ENCODE measurements around the gene IQGAP1.
"Not testable (repeated sequence)": the region's sequence is repeated elsewhere in the genome, so short reads cannot be mapped to it uniquely, and the experiment has no call there.

The IQGAP1 gene

GRCh38 chr15:90387534-90388461 lies at the start of gene IQGAP1:
Gene IQGAP1, plus strand, starts transcription at chr15:90388242. Its CDS starts 100 bp downstream, at chr15:90388342.
- DNase-seq, result peak; percentile 96

GRCh38 chr15:90338532-90338931 lies 49.5 kb upstream of the IQGAP1 start:
- DNase-seq, result no peak

- DNase-seq, result no peak
These were observed 47.7 kb upstream of the IQGAP1 start for GRCh38 chr15:90340345-90340744.

GRCh38 chr15:90343302-90343790 lies 44.7 kb upstream of the IQGAP1 start:
- DNase-seq, result peak; percentile 74

GRCh38 chr15:90344662-90345061 lies 43.4 kb upstream of the IQGAP1 start:
- no peak for DNase-seq

- no peak for DNase-seq
These were observed 42.2 kb upstream of the IQGAP1 start for GRCh38 chr15:90345857-90346256.

- not testable (repeated sequence) for DNase-seq
These were observed 40.5 kb upstream of the IQGAP1 start for GRCh38 chr15:90347431-90348065.

- no peak for DNase-seq
These were observed 39.6 kb upstream of the IQGAP1 start for GRCh38 chr15:90348456-90348855.

- DNase-seq, result no peak
These were observed 39.0 kb upstream of the IQGAP1 start for GRCh38 chr15:90349072-90349471.

GRCh38 chr15:90349821-90350220 lies 38.2 kb upstream of the IQGAP1 start:
- no peak for DNase-seq

- no peak for DNase-seq
These were observed 36.4 kb upstream of the IQGAP1 start for GRCh38 chr15:90351479-90352106.

- DNase-seq, result peak; percentile 95
These were observed 35.7 kb upstream of the IQGAP1 start, which contains the start of gene ZNF774 for GRCh38 chr15:90352107-90352893. Gene ZNF774, plus strand, starts transcription at chr15:90352284. Its CDS starts 2,377 bp downstream, at chr15:90354661.

- DNase-seq, result no peak
These were observed 33.1 kb upstream of the IQGAP1 start for GRCh38 chr15:90354986-90355385.

- peak; percentile 44 for DNase-seq
These were observed 29.7 kb upstream of the IQGAP1 start for GRCh38 chr15:90358124-90359033.

- DNase-seq, result no peak
These were observed 27.3 kb upstream of the IQGAP1 start for GRCh38 chr15:90360746-90361145.

- DNase-seq, result peak; percentile 91
These were observed 25.2 kb upstream of the IQGAP1 start for GRCh38 chr15:90362936-90363212.

GRCh38 chr15:90364251-90364650 lies 23.8 kb upstream of the IQGAP1 start:
- DNase-seq, result peak; percentile 80

GRCh38 chr15:90365414-90366055 lies 22.5 kb upstream of the IQGAP1 start:
- no peak for DNase-seq

GRCh38 chr15:90367576-90367975 lies 20.5 kb upstream of the IQGAP1 start:
- no peak for DNase-seq

GRCh38 chr15:90375071-90375470 lies 13.0 kb upstream of the IQGAP1 start:
- DNase-seq, result no peak

GRCh38 chr15:90376789-90377188 lies 11.3 kb upstream of the IQGAP1 start:
- no peak for DNase-seq

All from fibroblast of skin of right biceps (primary cell).